Spleen (tissue), 11 donors: Measurements from ENCODE around the gene RSPRY1. TPM values are rescaled to one million over a fixed set of nuclear protein-coding genes. Genes with fewer than 3 reads are reported as not detected.

Experiments
- DNase-seq: peaks from one replicate; pipeline ENCODE4 v3.0.0-alpha.2; 2020
- H3K27ac ChIP-seq, 8 donors: fragments of 200-600 bp; sonication (generic) in 7 of 8; 1 replicate in 4 of 8; 2 replicates in 4 of 8; pipeline versions ENCODE4 v1.5.0 to v1.8.0; 2016 to 2021; ENCODE audit warnings: inconsistent platforms in 4 of 8, mild to moderate bottlenecking in 4 of 8, moderate library complexity in 1 of 8
- H3K27me3 ChIP-seq, 7 donors: fragments of 200-600 bp; sonication (generic) in 6 of 7; replicated peaks in 1 of 7; 1 replicate in 4 of 7; 2 replicates in 3 of 7; pipeline versions ENCODE4 v1.5.0 to v1.8.0; 2016 to 2021; ENCODE audit warnings: inconsistent platforms in 3 of 7, mild to moderate bottlenecking in 1 of 7
- H3K36me3 ChIP-seq, 6 donors: fragments of 200-600 bp; sonication (generic) in 5 of 6; 1 replicate in 4 of 6; 2 replicates in 2 of 6; pipeline versions ENCODE4 v1.5.0 to v1.8.0; 2016 to 2021; ENCODE audit warnings: inconsistent platforms in 2 of 6
- H3K4me1 ChIP-seq, 6 donors: fragments of 200-600 bp; sonication (generic) in 5 of 6; 1 replicate in 3 of 6; 2 replicates in 3 of 6; pipeline versions ENCODE4 v1.5.0 to v1.8.0; 2016 to 2021; ENCODE audit warnings: inconsistent platforms in 3 of 6
- H3K4me3 ChIP-seq, 8 donors: fragments of 200-600 bp; sonication (generic) in 7 of 8; 1 replicate in 4 of 8; 2 replicates in 4 of 8; pipeline versions ENCODE4 v1.5.0 to v1.8.0; 2016 to 2021; ENCODE audit warnings: inconsistent platforms in 4 of 8, mild to moderate bottlenecking in 4 of 8, moderate library complexity in 2 of 8
- H3K9me3 ChIP-seq, 8 donors: fragments of 200-600 bp; sonication (generic) in 7 of 8; 1 replicate in 4 of 8; 2 replicates in 4 of 8; pipeline versions ENCODE4 v1.5.0 to v1.8.0; 2016 to 2021; ENCODE audit warnings: inconsistent platforms in 4 of 8
- CTCF ChIP-seq, 11 experiments: fragments of 200-600 bp in 7 of 11; fragments of 450-650 bp in 4 of 11; sonication (generic) in 4 of 11; IDR thresholded peaks in 8 of 11; conservative IDR thresholded peaks in 3 of 11; 1 replicate in 7 of 11; 2 replicates in 4 of 11; pipeline versions ENCODE4 v1.4.0 to v1.8.0; 2016 to 2021; ENCODE audit warnings: antibody characterized with exemption in 11 of 11, inconsistent platforms in 4 of 11, mild to moderate bottlenecking in 1 of 11
- POLR2A ChIP-seq, 3 donors: fragments of 450-650 bp; IDR thresholded peaks; one replicate each; pipeline ENCODE4 v1.5.1; 2017; ENCODE audit warnings: antibody characterized with exemption in 3 of 3, mild to moderate bottlenecking in 1 of 3
- POLR2AphosphoS5 ChIP-seq, 3 donors: sonication (generic); formaldehyde crosslinking; IDR thresholded peaks; one replicate each; pipeline ENCODE4 v1.5.1; 2017; ENCODE audit warnings: antibody characterized with exemption in 3 of 3
- WGBS, 5 donors: extraction: QIAGEN DNeasy Blood & Tissue Kit in 3 of 5; methylation state at CpG; one replicate each; pipeline versions ENCODE4 v1.1.5 to v1.1.7; 2013 to 2018; 5-methylcytosine and 5-hydroxymethylcytosine counted together
- intact Hi-C: fragments of 100-400 bp; cut with DNase I; formaldehyde crosslinking; loops from one replicate; pipeline ENCODE4 v1.15.0; 2023; ENCODE audit warnings: low total_unique reads
- polyA plus RNA-seq, 3 donors: library from polyadenylated mRNA; stranded (reverse); fragments of 200-250 nt; gene quantifications; one replicate each; pipeline ENCODE4 v1.2.1, GENCODE V29; 2013
- total RNA-seq, 7 donors: library from RNA; depleted of rRNA in 3 of 7; stranded (reverse); fragments of >200 nt in 3 of 7; fragmentation: NEBNext Ultra II Directional in 4 of 7; extraction: Animal tissue kit (Norgen Biotek cat#: 25700) in 4 of 7; gene quantifications; one replicate each; pipeline versions ENCODE4 v1.1.0 to v1.2.1, GENCODE V29; 2016 to 2021
- donor health status: healthy with polysubstance abuse.
- donor health status: DM: no; HTN: no; CAD: no; lungs with moderate emphysema.
- donor health status: DM: no; HTN: no; CAD: no.
- donor health status: Bipolar disorder and iron deficiency.
- donor health status: healthy.
- donor health status: DM: no; HTN: no; CAD: no.
- donor health status: DM: yes; HTN: yes; CAD: no.

Gene RSPRY1
- total and polyA plus RNA-seq, 10 donors = 7.3 to 38.8 (median 29.4) TPM

DNA sequence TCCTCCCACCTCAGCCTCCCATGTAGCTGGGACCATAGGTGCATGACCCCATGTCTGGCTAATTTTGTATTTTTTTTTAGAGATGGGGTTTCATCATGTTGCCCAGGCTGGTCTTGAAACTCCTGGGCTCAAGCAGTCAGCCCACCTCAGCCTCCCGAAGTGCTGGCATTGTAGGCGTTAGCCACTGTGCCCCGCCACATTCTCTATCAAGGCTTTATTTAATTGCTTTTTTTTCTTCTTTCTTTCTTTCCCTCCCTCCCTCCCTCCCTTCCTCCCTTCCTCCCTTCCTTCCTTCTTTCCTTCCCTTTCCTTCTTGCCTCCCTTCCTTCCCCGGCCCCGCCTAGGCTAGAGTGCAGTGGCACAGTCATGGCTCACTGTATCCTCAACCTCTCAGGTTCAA, 23.7 kb downstream of the RSPRY1 start:
- H3K9me3 ChIP-seq = peaks cover 0 to 5% (median under 1%) of the 10 kb centered on the region in 8 donors
- no peaks in the 10 kb centered on the region for H3K27me3 ChIP-seq
- no peak for DNase-seq
- H3K27ac ChIP-seq = no peak overlapping the region
- no peaks in the 10 kb centered on the region for H3K4me1 ChIP-seq
- no peak overlapping the region for H3K4me3 ChIP-seq
- WGBS, 5 donors = 94 to 99% (median 97%) methylated on average over 5 of the region's 5 CpGs
- no peak for TF ChIP-seq POLR2AphosphoS5 (IDR thresholded peaks at IDR 0.05)
- TF ChIP-seq CTCF (IDR thresholded peaks at IDR 0.05 in 8 of 11, conservative IDR thresholded peaks at IDR 0.05 in 3 of 11) = no peak
- TF ChIP-seq POLR2A (IDR thresholded peaks at IDR 0.05) = no peak
- H3K36me3 ChIP-seq = peaks cover 6 to 100% (median 81%) of the 10 kb centered on the region in 6 donors
- intact Hi-C loops = no loop called here

- no peak overlapping the region for H3K27ac ChIP-seq
- no peaks in the 10 kb centered on the region for H3K4me1 ChIP-seq
- intact Hi-C loops = no loop called here
- H3K4me3 ChIP-seq = no peak overlapping the region
- DNase-seq = no peak
- WGBS, 5 donors = 79 to 100% (median 83%) methylated on average over 1 of the region's 1 CpG
- H3K9me3 ChIP-seq = peaks cover 7 to 42% (median 36%) of the 10 kb centered on the region in 8 donors
- H3K27me3 ChIP-seq = no peaks in the 10 kb centered on the region
- H3K36me3 ChIP-seq = peaks cover 22 to 100% (median 88%) of the 10 kb centered on the region in 6 donors
- no peak for TF ChIP-seq POLR2A (IDR thresholded peaks at IDR 0.05)
- TF ChIP-seq POLR2AphosphoS5 (IDR thresholded peaks at IDR 0.05) = no peak
- no peak for TF ChIP-seq CTCF (IDR thresholded peaks at IDR 0.05 in 8 of 11, conservative IDR thresholded peaks at IDR 0.05 in 3 of 11)
These were observed 27.3 kb downstream of the RSPRY1 start for GRCh38 chr16:57213462-57213861.

DNA sequence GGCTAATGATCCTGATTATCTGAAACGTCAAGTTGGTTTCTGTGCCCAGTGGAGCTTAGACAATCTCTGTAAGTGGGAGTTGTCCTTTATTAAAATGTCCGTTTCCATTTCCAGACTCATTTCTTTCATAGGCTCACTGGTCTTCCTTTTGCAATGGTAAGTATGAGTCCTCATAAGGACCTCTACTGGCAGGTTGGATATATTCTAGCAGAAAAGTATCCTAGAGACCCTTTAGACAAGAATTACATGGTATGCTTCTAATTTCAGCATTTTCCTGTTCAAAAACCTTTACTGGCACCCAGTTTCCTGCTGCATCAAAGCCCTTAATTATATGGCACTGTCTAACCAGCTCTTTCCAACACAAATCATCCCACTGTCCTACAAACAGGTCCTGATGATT, 30.8 kb downstream of the RSPRY1 start:
- H3K36me3 ChIP-seq = peaks cover 22 to 98% (median 84%) of the 10 kb centered on the region in 6 donors

GRCh38 chr16:57223057-57223456, 36.9 kb downstream of the RSPRY1 start:
- H3K27me3 ChIP-seq = no peaks in the 10 kb centered on the region
- no peak overlapping the region for H3K27ac ChIP-seq
- peaks cover 0 to 16% (median 9%) of the 10 kb centered on the region in 8 donors for H3K9me3 ChIP-seq
- WGBS, 5 donors = 95 to 100% (median 98%) methylated on average over 1 of the region's 1 CpG
- H3K4me1 ChIP-seq = no peaks in the 10 kb centered on the region
- H3K4me3 ChIP-seq = no peak overlapping the region
- peaks cover 0 to 98% (median 85%) of the 10 kb centered on the region in 6 donors for H3K36me3 ChIP-seq
- intact Hi-C loops = no loop called here
- TF ChIP-seq POLR2AphosphoS5 (IDR thresholded peaks at IDR 0.05) = no peak
- TF ChIP-seq POLR2A (IDR thresholded peaks at IDR 0.05) = no peak
- TF ChIP-seq CTCF (IDR thresholded peaks at IDR 0.05 in 8 of 11, conservative IDR thresholded peaks at IDR 0.05 in 3 of 11) = no peak
- DNase-seq = no peak

More for the DNA sequence above, 30.8 kb downstream of the RSPRY1 start:
- Histone ChIP-seq H3K27me3 (no peaks in the 10 kb centered on the region), H3K4me3 (no peak overlapping the region), H3K27ac (no peak overlapping the region), H3K9me3 (peaks cover 7 to 54% (median 42%) of the 10 kb centered on the region in 8 donors), H3K4me1 (no peaks in the 10 kb centered on the region)
- TF ChIP-seq POLR2A (IDR thresholded peaks at IDR 0.05) (no peak), POLR2AphosphoS5 (IDR thresholded peaks at IDR 0.05) (no peak), CTCF (IDR thresholded peaks at IDR 0.05 in 8 of 11, conservative IDR thresholded peaks at IDR 0.05 in 3 of 11) (no peak)
- intact Hi-C loops = no loop called here
- WGBS, 5 donors = 91 to 97% (median 93%) methylated on average over 2 of the region's 2 CpGs
- no peak for DNase-seq
